IPS-20b (cell line): ENCODE results near the gene WDR7.

Source experiments
- H3K27ac ChIP-seq: one replicate; pipeline ENCODE4 v1.5.1; 2013; ENCODE audit warnings: low read length
- H3K27me3 ChIP-seq: 2 replicates; pipeline ENCODE4 v1.6.1; 2013; ENCODE audit warnings: mild to moderate bottlenecking, low read length, inconsistent platforms; ENCODE audit not compliant: insufficient read depth
- H3K36me3 ChIP-seq: 2 replicates; pipeline ENCODE4 v1.6.1; 2013; ENCODE audit warnings: low read depth, mild to moderate bottlenecking, inconsistent platforms, low read length, moderate library complexity; ENCODE audit not compliant: insufficient read depth
- H3K4me1 ChIP-seq: 2 replicates; pipeline ENCODE4 v1.6.1; 2013; ENCODE audit warnings: mild to moderate bottlenecking, control low read depth, inconsistent platforms, low read length, moderate library complexity; ENCODE audit not compliant: insufficient read depth
- H3K4me3 ChIP-seq: 2 replicates; pipeline ENCODE4 v1.5.1; 2013; ENCODE audit warnings: mild to moderate bottlenecking, low read length, inconsistent platforms
- H3K9ac ChIP-seq: 2 replicates; pipeline ENCODE4 v1.6.1; 2013; ENCODE audit warnings: low read depth, mild to moderate bottlenecking, inconsistent platforms, low read length, moderate library complexity
- H3K9me3 ChIP-seq: 2 replicates; pipeline ENCODE4 v1.6.1; 2013; ENCODE audit warnings: mild to moderate bottlenecking, low read depth, low read length, inconsistent platforms; ENCODE audit not compliant: insufficient read depth

WDR7 gene

DNA sequence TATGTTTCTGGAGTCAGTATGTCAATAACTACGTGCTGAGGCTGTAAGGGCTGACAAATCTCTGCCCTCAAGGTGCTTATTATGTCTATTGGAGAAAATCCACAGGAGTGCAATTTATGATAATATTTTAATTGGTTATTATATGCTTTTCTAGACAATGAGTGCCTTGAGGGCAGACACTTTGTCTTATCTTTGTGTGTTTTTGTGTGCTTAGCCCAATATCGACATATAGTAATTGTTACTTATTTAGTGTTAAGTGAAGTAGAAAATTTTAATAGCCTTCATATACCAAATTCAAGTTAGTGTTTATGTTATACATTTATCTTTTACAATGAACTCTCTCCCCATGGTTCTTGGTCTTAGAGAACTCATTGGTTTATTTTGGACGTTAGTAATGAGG is 118.9 kb downstream of the WDR7 start:
- Histone ChIP-seq H3K27ac (no peak overlapping the region), H3K9ac (no peak overlapping the region), H3K4me3 (no peak overlapping the region), H3K9me3 (no peaks in the 10 kb centered on the region), H3K27me3 (no peaks in the 10 kb centered on the region), H3K36me3 (no peaks in the 10 kb centered on the region), H3K4me1 (no peaks in the 10 kb centered on the region)

DNA sequence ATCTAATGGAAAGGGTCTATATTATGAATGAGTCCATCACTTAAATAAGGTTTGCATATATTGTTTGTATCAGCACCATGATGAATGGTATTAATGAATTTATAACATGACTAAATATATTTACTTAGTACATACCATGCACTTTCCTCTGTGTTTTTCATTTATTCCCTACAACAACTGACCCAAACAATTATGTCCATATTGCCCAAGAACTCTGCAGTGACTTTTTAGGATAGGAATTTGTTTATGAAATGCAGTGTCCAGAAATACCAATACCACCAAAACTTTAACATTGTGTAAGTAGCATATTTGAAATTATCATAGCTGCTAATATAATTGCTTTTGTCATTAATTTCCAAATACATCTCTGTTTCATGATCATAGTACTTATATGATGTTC is 119.7 kb downstream of the WDR7 start:
- Histone ChIP-seq H3K27ac (no peak overlapping the region), H3K9ac (no peak overlapping the region), H3K9me3 (no peaks in the 10 kb centered on the region), H3K27me3 (no peaks in the 10 kb centered on the region), H3K4me3 (no peak overlapping the region), H3K4me1 (no peaks in the 10 kb centered on the region), H3K36me3 (no peaks in the 10 kb centered on the region)

DNA sequence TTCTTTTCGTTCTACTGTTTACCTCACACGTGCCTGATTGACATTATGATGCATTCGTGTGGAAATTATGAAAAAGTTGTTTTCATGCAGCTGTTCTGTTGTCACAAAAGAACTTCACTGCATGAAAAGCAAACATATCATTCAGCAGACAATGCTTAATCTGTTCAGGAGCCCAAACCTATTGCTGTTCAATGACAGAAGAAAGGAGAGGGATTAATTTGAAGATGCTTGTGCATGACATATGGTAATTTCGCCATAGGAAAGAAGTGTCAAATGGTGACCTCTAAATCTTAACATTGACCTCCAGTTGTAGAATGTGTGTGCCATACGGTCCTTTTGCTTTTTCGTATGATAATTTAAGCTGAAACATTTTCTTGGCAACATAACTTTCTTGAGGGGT is 124.5 kb downstream of the WDR7 start:
- no peak overlapping the region for H3K27ac ChIP-seq
- no peaks in the 10 kb centered on the region for H3K9me3 ChIP-seq
- no peak overlapping the region for H3K4me3 ChIP-seq
- no peaks in the 10 kb centered on the region for H3K36me3 ChIP-seq
- H3K4me1 ChIP-seq, result no peaks in the 10 kb centered on the region
- H3K27me3 ChIP-seq, result no peaks in the 10 kb centered on the region
- no peak overlapping the region for H3K9ac ChIP-seq

DNA sequence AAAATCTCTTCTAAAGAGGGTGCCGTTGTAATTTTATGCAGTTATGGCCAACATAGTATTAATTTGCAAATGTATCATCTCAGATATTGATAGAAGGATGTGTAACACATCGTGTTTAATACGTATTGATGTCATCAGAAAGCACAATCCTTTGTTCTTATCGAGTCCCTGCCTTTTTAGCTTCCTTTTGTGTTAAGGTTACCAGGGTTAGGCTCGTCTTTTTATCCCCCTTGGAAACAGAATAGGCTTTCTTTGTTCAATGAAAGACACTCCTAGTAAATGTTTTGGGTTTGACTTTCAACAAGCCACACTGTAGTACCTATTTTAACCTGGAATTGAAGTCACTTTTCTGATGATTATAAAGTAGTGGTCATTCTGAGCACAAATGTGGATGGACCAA is 136.2 kb downstream of the WDR7 start:
- Histone ChIP-seq H3K27ac (no peak overlapping the region), H3K36me3 (no peaks in the 10 kb centered on the region), H3K4me1 (peaks cover 3% of the 10 kb centered on the region; the same call in 1 of the 2 replicates), H3K27me3 (no peaks in the 10 kb centered on the region), H3K9me3 (no peaks in the 10 kb centered on the region), H3K4me3 (no peak overlapping the region), H3K9ac (no peak overlapping the region)

DNA sequence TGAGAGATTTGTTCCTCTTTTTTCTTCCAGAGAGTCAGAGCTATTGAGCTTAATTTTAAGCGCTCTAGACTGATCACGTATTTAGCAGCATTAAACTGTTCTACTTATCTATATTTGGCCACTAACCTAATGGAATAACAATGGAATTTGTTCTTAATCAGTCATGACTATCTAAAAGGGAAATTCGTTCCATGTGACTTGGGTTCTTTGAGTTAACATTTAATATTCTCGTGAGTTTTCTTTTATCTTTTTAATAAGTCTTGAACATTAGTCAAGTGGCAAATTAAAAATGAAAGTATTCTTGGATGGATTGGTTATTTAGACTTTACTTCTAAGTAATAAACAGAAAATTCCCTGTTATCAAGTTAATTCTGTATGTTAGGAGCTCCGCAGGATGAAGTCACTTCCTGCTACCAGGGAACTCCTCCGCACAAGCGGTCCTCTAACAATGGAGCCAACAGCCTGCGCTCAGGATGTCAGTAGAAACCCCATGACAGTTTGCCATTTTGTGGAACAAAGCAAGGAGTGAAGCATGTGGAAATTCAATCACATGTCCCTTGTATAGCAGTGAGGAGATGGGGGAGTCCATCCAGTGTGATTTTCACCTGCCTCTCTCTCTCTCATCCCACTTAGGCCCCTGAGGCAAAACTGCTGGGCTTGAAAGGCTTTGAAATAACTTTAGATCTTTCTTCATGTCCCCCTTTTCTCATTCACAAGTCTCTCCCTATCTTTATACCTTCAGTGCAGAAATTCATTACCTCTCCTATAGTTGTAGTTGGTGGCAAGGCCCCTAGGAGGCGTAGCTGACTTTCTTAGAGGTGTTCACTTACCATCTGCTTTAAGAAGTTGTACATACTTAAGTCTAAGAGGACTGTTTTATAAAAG is 138.1 kb downstream of the WDR7 start:
- H3K9ac ChIP-seq, result no peak overlapping the region
- H3K36me3 ChIP-seq, result no peaks in the 10 kb centered on the region
- no peak overlapping the region for H3K27ac ChIP-seq
- H3K9me3 ChIP-seq, result no peaks in the 10 kb centered on the region
- no peaks in the 10 kb centered on the region for H3K27me3 ChIP-seq
- H3K4me3 ChIP-seq, result no peak overlapping the region
- H3K4me1 ChIP-seq, result peaks cover 3% of the 10 kb centered on the region; the same call in 1 of the 2 replicates

DNA sequence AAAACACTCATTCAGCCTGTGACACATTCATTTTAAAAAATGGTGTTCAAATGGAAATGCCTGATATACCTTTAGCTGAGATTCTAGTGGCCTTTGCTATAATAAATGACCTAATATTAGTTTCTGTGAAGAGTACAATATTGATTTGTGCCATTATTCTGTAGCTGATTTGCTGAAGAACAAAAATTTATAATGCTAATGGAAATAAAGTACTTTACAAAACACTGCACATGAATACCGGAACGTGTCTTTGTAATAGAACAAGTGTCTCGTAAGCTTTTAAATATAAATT is 138.7 kb downstream of the WDR7 start:
- H3K36me3 ChIP-seq, result no peaks in the 10 kb centered on the region
- no peak overlapping the region for H3K4me3 ChIP-seq

DNA sequence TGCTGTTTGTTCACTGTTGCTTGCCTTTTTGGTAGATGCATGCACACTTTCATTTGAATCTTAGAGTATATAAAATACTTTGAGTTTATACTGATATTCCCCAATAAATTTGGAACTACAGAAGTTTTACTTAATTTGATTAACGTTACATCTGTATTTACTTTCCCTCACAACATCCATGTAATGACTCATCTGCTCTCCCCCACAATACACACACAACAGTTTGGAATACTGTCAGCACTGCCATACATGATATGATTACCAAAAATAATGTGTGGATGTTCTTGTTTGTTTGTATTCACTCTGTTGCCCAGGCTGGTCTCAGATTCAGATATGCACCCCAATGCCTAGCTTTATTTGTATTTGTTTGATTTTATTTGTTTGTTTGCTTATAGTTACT is 144.2 kb downstream of the WDR7 start:
- Histone ChIP-seq H3K36me3 (no peaks in the 10 kb centered on the region), H3K9ac (no peak overlapping the region), H3K4me3 (no peak overlapping the region), H3K27me3 (no peaks in the 10 kb centered on the region), H3K27ac (no peak overlapping the region), H3K9me3 (no peaks in the 10 kb centered on the region), H3K4me1 (no peaks in the 10 kb centered on the region)

More for the DNA sequence above, 138.7 kb downstream of the WDR7 start:
- H3K27me3 ChIP-seq, result no peaks in the 10 kb centered on the region
- no peak overlapping the region for H3K27ac ChIP-seq
- H3K9me3 ChIP-seq, result no peaks in the 10 kb centered on the region
- no peak overlapping the region for H3K9ac ChIP-seq
- peaks cover 3% of the 10 kb centered on the region; the same call in 1 of the 2 replicates for H3K4me1 ChIP-seq

DNA sequence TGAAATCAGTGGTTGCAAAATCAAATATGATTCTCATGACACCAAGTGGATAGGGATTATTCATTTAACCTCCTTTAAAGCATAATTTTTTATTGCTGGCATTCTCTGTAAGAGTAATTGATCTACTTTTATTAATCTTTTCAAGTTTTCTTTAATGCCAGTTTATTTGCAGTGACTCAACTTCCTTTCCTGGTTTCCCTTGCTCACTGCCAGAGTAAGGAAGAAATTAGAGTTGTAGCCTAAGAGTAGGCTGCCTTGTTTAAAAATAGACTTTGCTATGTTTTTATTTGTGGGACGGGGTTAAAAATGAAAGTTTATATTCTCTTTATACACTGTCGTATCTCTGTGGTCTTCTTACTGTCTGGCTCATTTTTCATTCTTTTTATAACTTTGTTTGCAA is 148.6 kb downstream of the WDR7 start:
- no peak overlapping the region for H3K4me3 ChIP-seq
- H3K27ac ChIP-seq, result no peak overlapping the region
- H3K9me3 ChIP-seq, result no peaks in the 10 kb centered on the region
- H3K9ac ChIP-seq, result no peak overlapping the region
- H3K27me3 ChIP-seq, result no peaks in the 10 kb centered on the region
- no peaks in the 10 kb centered on the region for H3K4me1 ChIP-seq
- H3K36me3 ChIP-seq, result no peaks in the 10 kb centered on the region

DNA sequence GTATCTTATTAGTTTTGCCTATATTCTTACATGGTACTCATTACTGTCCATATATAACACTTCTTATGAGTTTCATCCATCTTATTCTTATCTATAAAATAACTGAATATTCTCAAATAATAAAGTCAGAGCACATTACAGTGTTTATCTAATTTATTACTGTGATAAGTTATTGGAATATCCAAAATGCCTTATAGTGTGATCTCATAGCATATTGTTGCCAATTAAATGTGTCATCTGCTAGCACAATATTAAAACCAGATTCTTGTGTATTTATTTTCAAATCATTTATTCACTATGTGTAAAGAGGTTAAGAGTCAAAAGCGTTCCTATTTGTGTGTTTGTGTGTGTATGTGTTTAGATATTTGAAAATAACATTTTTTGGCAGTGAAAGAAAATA is 151.9 kb downstream of the WDR7 start:
- H3K9me3 ChIP-seq, result no peaks in the 10 kb centered on the region
- no peak overlapping the region for H3K4me3 ChIP-seq
- no peak overlapping the region for H3K27ac ChIP-seq
- H3K4me1 ChIP-seq, result no peaks in the 10 kb centered on the region
- no peaks in the 10 kb centered on the region for H3K27me3 ChIP-seq
- no peak overlapping the region for H3K9ac ChIP-seq
- no peaks in the 10 kb centered on the region for H3K36me3 ChIP-seq

DNA sequence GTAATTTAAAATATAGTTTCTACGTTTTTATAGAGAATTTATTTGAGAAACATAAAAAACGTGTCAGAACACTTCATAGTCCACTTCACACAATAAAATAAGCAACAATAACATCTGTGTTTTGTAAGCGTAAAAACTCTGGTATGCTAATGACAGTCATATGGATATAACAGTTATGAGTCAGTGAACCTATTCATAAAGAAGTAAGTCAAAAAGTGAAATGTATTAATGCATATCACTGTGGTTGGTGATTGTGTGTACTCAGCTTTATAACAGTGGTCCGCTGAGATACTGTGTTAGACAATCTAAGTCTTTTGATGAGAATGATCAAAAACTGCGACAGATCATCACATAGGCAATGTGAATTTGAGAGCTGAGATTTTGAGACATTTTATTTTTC is 153.2 kb downstream of the WDR7 start:
- no peak overlapping the region for H3K9ac ChIP-seq
- H3K27me3 ChIP-seq, result no peaks in the 10 kb centered on the region
- H3K4me1 ChIP-seq, result no peaks in the 10 kb centered on the region
- no peak overlapping the region for H3K27ac ChIP-seq
- no peaks in the 10 kb centered on the region for H3K9me3 ChIP-seq
- H3K4me3 ChIP-seq, result no peak overlapping the region
- no peaks in the 10 kb centered on the region for H3K36me3 ChIP-seq

DNA sequence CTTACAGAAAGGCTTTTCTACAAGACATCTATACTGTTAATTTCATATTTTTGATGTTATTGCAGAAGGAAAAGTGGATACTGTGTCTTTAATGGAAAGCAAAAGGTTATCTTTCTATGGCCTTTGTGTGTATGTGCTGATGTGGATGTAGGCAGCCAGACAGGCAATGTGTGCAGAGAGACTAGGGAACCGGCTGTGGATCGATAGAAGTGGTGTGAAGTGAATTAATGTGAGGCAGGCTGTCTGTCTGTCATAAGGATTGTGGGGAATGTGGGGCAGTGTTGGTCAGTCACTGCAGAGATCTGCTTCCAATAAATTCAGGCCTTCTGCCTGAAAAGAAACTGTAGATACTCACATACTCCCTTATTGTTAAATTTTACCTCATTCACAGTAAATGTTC is 156.7 kb downstream of the WDR7 start:
- Histone ChIP-seq H3K36me3 (no peaks in the 10 kb centered on the region), H3K27ac (no peak overlapping the region), H3K4me1 (no peaks in the 10 kb centered on the region), H3K27me3 (no peaks in the 10 kb centered on the region), H3K4me3 (no peak overlapping the region), H3K9me3 (no peaks in the 10 kb centered on the region), H3K9ac (no peak overlapping the region)

DNA sequence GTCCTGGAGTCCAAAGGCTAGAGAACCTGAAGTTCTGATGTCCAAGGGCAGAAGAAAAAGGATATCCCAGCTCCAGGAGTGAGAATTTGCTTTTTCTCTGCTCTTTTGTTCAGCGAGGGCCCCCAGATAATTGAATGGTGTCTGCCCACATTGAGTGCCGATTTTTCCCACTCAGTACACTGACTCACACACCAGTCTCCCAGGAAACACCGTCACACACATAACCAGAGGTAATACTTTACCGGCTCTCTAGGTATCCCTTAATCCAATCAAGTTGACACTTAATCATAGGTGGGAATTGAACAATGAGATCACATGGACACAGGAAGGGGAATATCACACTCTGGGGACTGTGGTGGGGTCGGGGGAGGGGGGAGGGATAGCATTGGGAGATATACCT is 161.5 kb downstream of the WDR7 start:
- Histone ChIP-seq H3K27me3 (no peaks in the 10 kb centered on the region), H3K4me3 (no peak overlapping the region), H3K27ac (no peak overlapping the region), H3K36me3 (no peaks in the 10 kb centered on the region), H3K9me3 (no peaks in the 10 kb centered on the region), H3K4me1 (no peaks in the 10 kb centered on the region), H3K9ac (no peak overlapping the region)
